ENCODE data around the gene GALNT18. TPM values are rescaled to one million over a fixed set of nuclear protein-coding genes. Genes with fewer than 3 reads are reported as not detected.

Gene GALNT18
- total RNA-seq, 1 donor from 2014 or later, result 46.4 TPM

GRCh38 chr11:11288972-11289616, 332.7 kb downstream of the GALNT18 start:
- ATAC-seq, result no peak
- H3K4me1 ChIP-seq, result peaks cover 25% of the 10 kb centered on the region
- TF ChIP-seq CTCF (IDR thresholded peaks at IDR 0.05), result no peak
- no peak overlapping the region for H3K4me3 ChIP-seq
- intact Hi-C loops (cut with DNase I), result no loop called here
- H3K27me3 ChIP-seq (ENCODE audit: low read depth), result no peaks in the 10 kb centered on the region
- DNase-seq, result no peak
- H3K36me3 ChIP-seq, result peaks cover 22% of the 10 kb centered on the region
- H3K9me3 ChIP-seq, result no peaks in the 10 kb centered on the region
- no peak overlapping the region for H3K27ac ChIP-seq

- intact Hi-C loops (cut with DNase I), result no loop called here
- Histone ChIP-seq H3K27me3 (ENCODE audit: low read depth) (no peaks in the 10 kb centered on the region), H3K4me3 (no peak overlapping the region), H3K4me1 (peaks cover 43% of the 10 kb centered on the region), H3K36me3 (peaks cover 16% of the 10 kb centered on the region), H3K27ac (no peak overlapping the region), H3K9me3 (no peaks in the 10 kb centered on the region)
- no peak for TF ChIP-seq CTCF (IDR thresholded peaks at IDR 0.05)
- no peak for DNase-seq
- ATAC-seq, result peak in 1 of 2 donors; percentile 58
These were observed 337.3 kb downstream of the GALNT18 start for GRCh38 chr11:11284481-11284880.

- Histone ChIP-seq H3K27me3 (ENCODE audit: low read depth) (no peaks in the 10 kb centered on the region), H3K27ac (no peak overlapping the region), H3K9me3 (no peaks in the 10 kb centered on the region), H3K4me1 (peaks cover 43% of the 10 kb centered on the region), H3K4me3 (no peak overlapping the region), H3K36me3 (no peaks in the 10 kb centered on the region)
- TF ChIP-seq CTCF (IDR thresholded peaks at IDR 0.05), result no peak
- no peak for ATAC-seq
- DNase-seq, result no peak
- intact Hi-C loops (cut with DNase I), result no loop called here
These were observed 340.2 kb downstream of the GALNT18 start for GRCh38 chr11:11281626-11282025.

- Histone ChIP-seq H3K27ac (peak overlapping the region; percentile 36), H3K4me1 (peaks cover 43% of the 10 kb centered on the region), H3K9me3 (no peaks in the 10 kb centered on the region), H3K27me3 (ENCODE audit: low read depth) (no peaks in the 10 kb centered on the region), H3K36me3 (no peaks in the 10 kb centered on the region), H3K4me3 (no peak overlapping the region)
- ATAC-seq (no peak), DNase-seq (no peak)
- TF ChIP-seq CTCF (IDR thresholded peaks at IDR 0.05), result no peak
- intact Hi-C loops (cut with DNase I), result no loop called here
These were observed 341.0 kb downstream of the GALNT18 start for GRCh38 chr11:11280826-11281225.

GRCh38 chr11:11279956-11280689, 341.7 kb downstream of the GALNT18 start:
- peaks cover 42% of the 10 kb centered on the region for H3K4me1 ChIP-seq
- no peaks in the 10 kb centered on the region for H3K9me3 ChIP-seq
- intact Hi-C loops (cut with DNase I), result no loop called here
- H3K4me3 ChIP-seq, result no peak overlapping the region
- no peaks in the 10 kb centered on the region for H3K27me3 ChIP-seq (ENCODE audit: low read depth)
- DNase-seq (no peak), ATAC-seq (peak; percentile 54 to 72)
- no peaks in the 10 kb centered on the region for H3K36me3 ChIP-seq
- H3K27ac ChIP-seq, result peak overlapping the region; percentile 36
- TF ChIP-seq CTCF (IDR thresholded peaks at IDR 0.05), result no peak
